Activated CD8-positive, alpha-beta T cell treated with anti-CD3 and anti-CD28 coated beads for 36 hours (primary cell): ENCODE results near the gene SNX32. TPM values are rescaled to one million over a fixed set of nuclear protein-coding genes. Genes with fewer than 3 reads are reported as not detected.

Source experiments
- ATAC-seq: fragments of 200-7000 bp; cut with Tn5 transposase; one replicate; pipeline ENCODE4 v1.10.0; 2021; ENCODE audit warnings: mild to moderate bottlenecking, moderate library complexity
- CTCF ChIA-PET: fragments of 350-600 bp; sonication (Branson Sonifier 250); formaldehyde crosslinking; loops from one replicate; lab custom pipeline; 2021; ENCODE audit warnings: antibody characterized with exemption; lab: Charles Lee
- POLR2A ChIA-PET: fragments of 350-600 bp; sonication (Branson Sonifier 250); formaldehyde crosslinking; loops from one replicate; lab custom pipeline; 2021; ENCODE audit warnings: antibody characterized with exemption; lab: Charles Lee
- DNase-seq: peaks from one replicate; pipeline ENCODE4 v3.0.0-alpha.2; 2020
- H3K27ac Mint-ChIP-seq: one replicate; pipeline ENCODE4 v1.8.0; 2021; ENCODE audit warnings: mild to moderate bottlenecking, mixed read lengths
- H3K27me3 Mint-ChIP-seq: one replicate; pipeline ENCODE4 v1.8.0; 2021; ENCODE audit warnings: mixed read lengths
- H3K36me3 Mint-ChIP-seq: one replicate; pipeline ENCODE4 v1.8.0; 2021; ENCODE audit warnings: low read depth, mixed read lengths
- H3K4me1 Mint-ChIP-seq: one replicate; pipeline ENCODE4 v1.8.0; 2021; ENCODE audit warnings: low read depth, mixed read lengths
- H3K4me3 Mint-ChIP-seq: one replicate; pipeline ENCODE4 v1.8.0; 2021; ENCODE audit warnings: mild to moderate bottlenecking, moderate library complexity, mixed read lengths
- H3K9me3 Mint-ChIP-seq: one replicate; pipeline ENCODE4 v1.8.0; 2021; ENCODE audit warnings: mixed read lengths
- CTCF ChIP-seq: fragments of 200-600 bp; IDR thresholded peaks from one replicate; pipeline ENCODE4 v1.8.0; 2022; ENCODE audit warnings: antibody characterized with exemption, mild to moderate bottlenecking
- intact Hi-C: fragments of 100-400 bp; cut with micrococcal nuclease; formaldehyde crosslinking; loops from one replicate; pipeline ENCODE4 v1.10.0; 2022
- total RNA-seq, 2 experiments: library from RNA; stranded (reverse); gene quantifications; one replicate each; pipeline ENCODE4 v1.2.3, GENCODE V29; 2021

The SNX32 gene
- total RNA-seq, 2 experiments from 2014 or later: 1.6 to 2.1 TPM

- Mint-ChIP-seq H3K4me3 (peak overlapping the region; percentile 88), H3K27ac (peak overlapping the region; percentile 78), H3K9me3 (peaks cover 3% of the 10 kb centered on the region), H3K36me3 (peaks cover 66% of the 10 kb centered on the region), H3K4me1 (peaks cover 32% of the 10 kb centered on the region), H3K27me3 (no peaks in the 10 kb centered on the region)
- no peak for ATAC-seq
- no peak for TF ChIP-seq CTCF
- CTCF ChIA-PET: interaction anchor here (12.3 kb wide), 1 partner anchor 32 kb away, joined by 283 read pairs; the partner anchor contains the start of genes CCDC85B and FIBP
- POLR2A ChIA-PET: interaction anchor here (1.1 to 29.8 kb wide), 4 partner anchors 9 to 34 kb away, joined by 3 to 560 read pairs (median 94); partner anchors contain the start of genes CCDC85B, CTSW, EFEMP2 and FIBP
- intact Hi-C loops: no loop called here
- DNase-seq: no peak
Observed at GRCh38 chr11:65855927-65856363, 22.2 kb downstream of the SNX32 start.

DNA sequence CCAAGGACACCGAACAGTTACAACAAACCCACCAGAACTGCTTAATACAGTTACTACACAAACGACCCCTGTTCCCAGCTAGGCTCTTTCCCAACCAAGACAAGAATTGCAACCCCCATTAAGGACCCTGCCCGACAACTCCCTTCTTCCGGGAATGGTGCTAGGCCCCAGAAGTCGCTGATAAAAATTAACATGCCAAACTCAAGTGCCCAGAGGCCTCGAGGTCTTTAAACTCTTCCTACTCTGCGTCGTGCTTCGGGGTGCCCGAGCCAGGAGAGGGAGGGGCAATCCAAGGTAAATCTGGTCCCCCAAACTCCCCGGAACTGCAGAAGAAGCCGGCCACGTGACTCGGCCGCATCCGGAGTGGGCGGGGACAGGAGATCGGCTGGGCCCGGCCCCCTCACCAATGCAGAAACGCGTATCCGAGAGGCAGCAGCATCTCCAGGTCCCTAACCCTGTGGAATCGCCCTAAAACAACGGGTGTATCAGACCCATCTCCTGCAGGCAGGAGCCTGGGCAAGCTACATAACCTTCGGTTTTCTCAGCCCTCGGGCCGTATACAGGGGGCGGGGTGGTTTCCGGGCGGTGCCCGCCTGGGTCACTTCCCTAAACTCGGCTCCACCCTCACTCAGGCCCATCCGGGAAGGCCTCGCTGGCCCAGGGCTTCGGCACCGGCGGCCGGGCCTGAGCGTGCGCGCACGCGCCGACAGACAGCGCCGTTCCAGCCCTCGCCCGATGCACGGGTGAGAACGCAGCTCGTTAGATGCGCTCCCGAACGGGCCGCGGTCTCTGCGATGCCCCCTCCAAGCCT is 23.1 kb downstream of the SNX32 start:
- Mint-ChIP-seq H3K9me3 (peaks cover 3% of the 10 kb centered on the region), H3K36me3 (peaks cover 67% of the 10 kb centered on the region), H3K27me3 (no peaks in the 10 kb centered on the region), H3K4me3 (peak overlapping the region; percentile 88), H3K4me1 (peaks cover 37% of the 10 kb centered on the region), H3K27ac (peak overlapping the region; percentile 78)
- POLR2A ChIA-PET: interaction anchor here (0.6 to 29.8 kb wide), 6 partner anchors 10 to 242 kb away, joined by 3 to 560 read pairs (median 4); partner anchors contain the start of genes CCDC85B, CTSW, EFEMP2 and FIBP
- no peak for TF ChIP-seq CTCF
- intact Hi-C loops: no loop called here
- ATAC-seq: no peak
- CTCF ChIA-PET: interaction anchor here (0.6 to 12.3 kb wide), 3 partner anchors 31 to 77 kb away, joined by 3 to 283 read pairs (median 3); partner anchors contain the start of genes AP5B1, CCDC85B and FIBP
- DNase-seq: peak; percentile 89

GRCh38 chr11:65857500-65857852 is 23.7 kb downstream of the SNX32 start:
- TF ChIP-seq CTCF: no peak
- peak overlapping the region; percentile 88 for H3K4me3 Mint-ChIP-seq
- ChIA-PET CTCF (interaction anchor here (0.6 to 12.3 kb wide), 5 partner anchors 30 to 145 kb away, joined by 3 to 283 read pairs (median 4); partner anchors contain the start of genes AP5B1, CCDC85B, FIBP and KAT5), POLR2A (interaction anchor here (0.9 to 29.8 kb wide), 5 partner anchors 11 to 285 kb away, joined by 3 to 560 read pairs (median 6); partner anchors contain the start of genes CCDC85B, CTSW, EFEMP2 and FIBP)
- H3K9me3 Mint-ChIP-seq: no peaks in the 10 kb centered on the region
- ATAC-seq (no peak), DNase-seq (peak; percentile 64)
- peak overlapping the region; percentile 78 for H3K27ac Mint-ChIP-seq
- peaks cover 41% of the 10 kb centered on the region for H3K4me1 Mint-ChIP-seq
- intact Hi-C loops: no loop called here
- H3K36me3 Mint-ChIP-seq: peaks cover 66% of the 10 kb centered on the region
- no peaks in the 10 kb centered on the region for H3K27me3 Mint-ChIP-seq

DNA sequence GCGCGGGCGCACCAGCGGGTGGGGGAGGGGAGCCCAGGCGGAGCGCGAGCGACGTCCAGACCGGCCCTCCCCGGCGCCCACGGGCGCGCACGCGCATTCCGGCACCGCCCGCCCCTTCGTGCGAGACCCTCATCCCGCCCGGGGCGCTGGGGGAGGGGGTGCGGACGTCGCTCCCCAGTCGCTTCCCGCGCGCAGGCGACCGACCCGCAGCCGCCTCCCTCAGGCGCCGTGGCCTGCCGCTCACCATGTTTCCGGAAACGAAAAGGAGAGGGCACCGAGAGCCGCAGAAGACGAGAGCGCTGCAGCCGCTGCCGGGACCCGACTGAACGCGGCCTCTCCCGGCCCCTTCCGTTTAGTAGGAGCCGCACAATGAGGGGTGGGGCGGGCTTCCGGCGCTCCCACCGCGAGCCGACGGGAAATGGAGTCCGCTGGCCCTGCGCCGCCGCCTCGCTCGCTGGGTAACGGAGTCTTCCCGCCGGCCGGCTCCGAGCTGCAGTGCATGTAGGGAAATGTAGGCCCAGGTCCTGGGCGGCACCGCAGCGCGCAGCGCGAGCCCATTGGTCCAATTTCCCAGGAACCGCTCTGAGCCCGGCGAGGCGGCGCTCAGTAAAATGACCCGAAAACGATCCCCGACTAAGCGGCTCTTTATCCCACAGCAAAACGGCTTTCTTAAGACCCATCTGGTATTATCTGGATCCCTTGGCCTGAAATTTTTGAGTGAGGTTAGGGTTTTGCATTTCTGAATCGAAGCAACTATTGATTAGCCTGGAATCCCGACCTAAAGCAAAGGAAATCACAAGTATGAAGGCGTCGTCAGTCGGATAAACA is 24.3 kb downstream of the SNX32 start, which contains the start of gene CFL1:
CFL1 (minus strand) TSS at position 328 of the 828 bp plus-strand sequence; CDS start at position 247, 81 bp downstream.
- Mint-ChIP-seq H3K27ac (peak within 1 kb of the TSS; percentile 99), H3K36me3 (peaks cover 65% of the 10 kb centered on the region)
- TF ChIP-seq CTCF: no peak

More for the DNA sequence above, 24.3 kb downstream of the SNX32 start, which contains the start of gene CFL1:
- ChIA-PET CTCF (interaction anchor here (0.7 to 12.3 kb wide), 7 partner anchors 12 to 146 kb away, joined by 3 to 283 read pairs (median 4); partner anchors contain the start of genes CCDC85B, FIBP and KAT5), POLR2A (interaction anchor here (0.7 to 29.8 kb wide), 12 partner anchors 9 to 434 kb away, joined by 3 to 560 read pairs (median 4); partner anchors contain the start of genes CCDC85B, CTSW, EFEMP2 and FIBP)
- Mint-ChIP-seq H3K27me3 (no peaks in the 10 kb centered on the region), H3K4me3 (peak within 1 kb of the TSS; percentile 90), H3K4me1 (peaks cover 45% of the 10 kb centered on the region), H3K9me3 (no peaks in the 10 kb centered on the region)
- ATAC-seq: peak; percentile 69
- intact Hi-C loops: no loop called here
- DNase-seq: peak; percentile 98
